Measurements from ENCODE around the gene KIF2A.

Gene KIF2A

DNA sequence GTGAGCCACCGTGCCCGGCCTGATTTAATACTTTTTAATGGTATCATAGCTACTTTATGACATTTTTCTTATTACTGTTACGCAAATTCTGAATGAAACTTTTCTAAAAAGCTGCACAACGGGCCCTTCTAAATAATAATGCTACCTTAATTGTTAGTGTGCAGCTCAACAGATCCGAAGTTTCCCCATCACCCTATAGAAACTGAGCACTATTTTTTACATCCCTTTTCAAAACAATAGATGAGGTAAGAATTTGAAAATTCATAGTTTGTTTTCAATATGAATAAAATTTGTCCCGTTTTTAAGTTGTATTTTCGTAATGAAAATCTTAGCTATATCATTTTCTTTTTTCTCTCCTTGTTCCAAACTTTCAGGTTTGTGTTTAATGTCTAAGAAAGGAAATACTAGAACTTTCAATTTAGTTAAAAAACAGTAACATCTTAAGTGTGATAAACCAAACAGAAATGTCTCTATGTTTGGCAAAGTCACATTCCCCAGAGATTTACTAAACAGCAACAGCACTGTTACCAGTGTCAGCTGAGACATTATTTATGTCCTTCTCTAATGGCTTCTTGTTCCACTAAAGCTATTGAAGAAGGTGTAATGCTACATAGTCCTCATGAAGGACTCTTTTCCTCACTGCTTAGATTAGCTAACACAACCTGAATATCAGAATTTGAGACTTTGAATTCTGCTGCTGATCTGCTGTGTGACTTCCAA lies 22.9 kb downstream of the KIF2A start:
- no peak for DNase-seq (ENCODE audit: low read depth in 3 of 3)

DNA sequence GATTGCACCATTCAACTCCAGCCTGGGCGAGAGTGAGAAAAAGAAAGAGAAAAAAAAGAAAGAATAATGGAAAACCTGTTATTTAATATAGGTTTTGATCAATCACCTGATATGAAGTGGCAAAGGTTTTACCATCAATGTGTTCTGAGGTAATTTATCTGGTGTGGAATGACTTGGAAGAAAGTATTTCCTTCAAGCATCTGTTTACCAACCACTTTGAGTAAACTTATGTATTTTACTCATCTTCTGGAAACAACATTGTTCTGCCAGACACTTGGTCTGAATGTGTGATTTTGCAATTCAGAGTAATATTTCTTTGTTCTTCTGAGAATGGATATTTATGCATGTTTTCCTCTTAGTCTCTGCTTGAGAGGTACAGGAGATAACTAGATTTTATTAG lies 24.3 kb downstream of the KIF2A start:
- DNase-seq (ENCODE audit: low read depth in 3 of 3): no peak

DNA sequence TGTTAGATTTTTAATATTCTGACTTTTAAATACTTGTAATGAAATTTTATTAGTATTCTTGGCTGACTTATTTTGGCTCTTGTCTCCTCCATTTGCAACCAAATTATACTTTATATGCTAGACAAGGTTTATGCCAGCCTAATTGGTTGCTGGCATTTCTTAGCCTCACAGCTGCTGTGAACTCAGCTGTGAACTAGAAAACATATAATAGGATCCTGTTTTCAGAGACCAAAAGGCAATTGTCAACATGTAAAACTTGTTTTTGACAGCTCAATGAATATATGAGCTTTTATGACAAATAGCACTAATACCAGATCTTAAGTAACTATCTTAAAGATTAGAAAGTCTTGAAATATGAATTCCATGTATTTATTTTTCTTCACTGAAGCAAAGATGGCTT lies 25.9 kb downstream of the KIF2A start:
- DNase-seq (ENCODE audit: low read depth in 3 of 3): no peak

DNA sequence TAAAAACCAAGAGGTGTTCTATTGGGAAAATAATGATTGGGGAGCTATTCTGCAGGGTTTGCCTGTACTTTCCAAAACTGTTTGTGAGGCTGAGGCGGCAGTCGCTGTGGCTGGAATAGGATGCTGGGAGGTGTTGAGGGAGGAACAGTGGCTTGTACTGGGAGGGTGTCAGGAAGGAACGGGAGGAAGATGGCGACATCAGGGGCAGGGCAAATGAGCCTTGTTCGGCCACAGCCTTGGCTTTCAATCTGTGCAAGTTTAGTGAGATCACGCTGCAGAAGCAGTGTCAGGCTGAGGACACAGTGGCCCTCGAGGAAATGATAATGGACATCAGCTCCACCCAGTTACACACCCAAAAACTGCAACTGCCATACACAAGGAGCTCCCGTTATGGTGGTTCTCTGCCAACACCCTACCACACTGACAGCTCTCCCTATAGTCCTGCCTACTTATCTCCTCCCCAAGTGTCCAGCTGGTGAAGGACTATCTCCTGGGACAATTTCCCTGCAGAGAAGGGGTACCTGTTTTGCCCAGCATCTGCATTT lies 27.3 kb downstream of the KIF2A start:
- DNase-seq (ENCODE audit: low read depth in 3 of 3): no peak

DNA sequence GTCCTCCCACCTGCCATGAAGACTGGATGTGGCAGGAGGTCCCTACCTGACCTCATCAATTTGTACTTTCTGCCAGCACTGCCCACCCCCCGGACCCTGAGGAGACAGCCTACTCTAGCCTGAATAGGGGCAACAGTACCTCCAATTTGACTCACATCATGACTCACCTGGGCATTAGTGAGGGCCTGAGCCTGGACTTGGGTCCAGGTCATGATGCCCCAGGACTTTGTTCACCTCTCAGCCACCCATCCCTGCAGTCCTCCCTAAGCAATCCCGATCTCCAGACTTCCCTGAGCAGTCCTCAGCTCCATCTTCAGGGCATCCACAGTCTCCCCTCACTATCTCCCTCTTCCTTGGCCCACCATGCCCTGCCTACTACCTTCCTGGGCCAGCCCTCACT lies 28.1 kb downstream of the KIF2A start:
- DNase-seq (ENCODE audit: low read depth in 3 of 3): no peak

DNA sequence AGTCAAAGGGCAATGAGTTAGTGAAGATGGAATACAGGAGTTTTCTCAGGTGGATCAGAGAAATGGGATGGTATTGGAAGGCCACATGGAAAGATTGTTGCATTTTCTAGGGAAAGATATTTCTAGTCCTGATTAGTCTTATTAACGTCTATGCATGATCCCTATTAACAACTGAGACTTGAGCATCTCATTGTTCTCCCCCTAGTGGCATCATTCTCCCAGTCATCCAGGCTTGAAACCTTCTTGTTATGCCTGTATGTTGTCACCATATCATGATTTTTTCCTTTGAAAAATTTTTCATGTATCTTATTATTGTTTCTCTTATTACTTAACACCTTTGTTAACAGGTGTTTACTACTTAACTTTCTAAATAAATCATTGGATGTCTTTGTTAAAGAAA lies 34.4 kb downstream of the KIF2A start:
- no peak for DNase-seq (ENCODE audit: low read depth in 3 of 3)

DNA sequence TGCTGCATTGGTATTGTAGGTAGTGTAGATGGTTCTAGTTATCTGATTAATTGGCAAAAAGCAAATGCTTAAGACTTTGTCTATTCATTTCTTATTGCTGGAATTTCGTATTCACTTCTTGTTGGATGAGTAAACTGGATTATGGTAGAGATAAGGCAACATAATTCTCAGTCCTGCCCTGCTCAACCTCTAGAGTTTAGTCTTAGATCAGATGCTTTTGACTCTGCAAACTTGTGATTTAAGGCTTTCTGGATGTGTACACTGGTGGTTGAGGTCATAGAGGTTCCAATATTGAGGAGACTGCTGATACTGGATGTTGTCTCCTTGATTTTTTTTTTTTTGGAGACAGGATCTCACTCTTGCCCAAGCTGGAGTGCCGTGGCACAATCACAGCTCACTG lies 35.0 kb downstream of the KIF2A start:
- DNase-seq (ENCODE audit: low read depth in 3 of 3): no peak

DNA sequence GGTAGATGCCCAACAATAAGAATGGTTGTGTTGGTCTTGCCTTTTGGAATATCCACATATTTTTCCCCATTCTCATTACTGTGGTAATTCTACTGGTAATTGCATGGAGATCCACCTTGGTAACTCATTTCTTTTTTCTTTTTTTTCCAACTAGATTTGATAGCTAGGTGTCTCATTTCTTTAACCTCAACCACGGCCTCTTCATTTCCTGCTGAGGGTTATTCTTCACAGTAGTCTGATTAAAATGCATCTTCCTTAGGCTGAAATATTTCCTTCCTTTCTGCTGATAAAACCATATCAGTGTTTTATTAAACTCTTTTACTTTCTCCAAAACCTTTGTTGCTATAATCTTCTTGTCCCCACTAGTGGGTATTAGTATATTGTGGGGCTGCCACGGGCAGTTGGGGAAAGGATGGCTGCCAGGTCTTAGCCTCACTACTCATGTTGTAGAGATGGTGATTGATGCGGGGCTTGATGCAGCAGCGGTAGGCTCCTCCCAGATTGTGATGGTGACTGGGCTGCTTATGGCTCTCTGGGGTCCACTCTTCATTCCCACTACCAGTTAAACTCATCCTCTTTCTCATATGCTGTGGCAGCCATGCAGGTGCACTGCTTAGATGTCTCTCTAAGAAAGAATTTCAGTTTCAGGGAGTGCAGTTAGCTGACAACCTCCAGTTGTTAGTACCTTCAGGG lies 35.9 kb downstream of the KIF2A start:
- DNase-seq (ENCODE audit: low read depth in 3 of 3): no peak

DNA sequence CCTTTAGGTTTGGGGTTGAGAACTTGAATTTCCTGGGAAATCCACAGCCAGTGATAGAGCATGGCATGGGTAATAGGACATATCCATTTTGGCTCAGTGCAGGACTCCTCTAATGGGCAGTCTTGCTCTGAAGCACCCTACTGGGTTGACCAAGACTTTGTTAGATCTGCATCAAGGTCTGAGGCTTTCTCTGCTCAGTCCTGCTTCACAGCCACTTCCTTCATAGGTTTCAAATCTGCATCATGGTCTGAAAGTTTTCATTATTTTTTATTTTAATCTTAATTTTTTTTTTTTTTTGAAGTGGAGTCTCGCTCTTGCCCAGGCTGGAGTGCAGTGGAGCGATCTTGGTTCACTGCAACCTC lies 36.5 kb downstream of the KIF2A start:
- no peak for DNase-seq (ENCODE audit: low read depth in 3 of 3)

DNA sequence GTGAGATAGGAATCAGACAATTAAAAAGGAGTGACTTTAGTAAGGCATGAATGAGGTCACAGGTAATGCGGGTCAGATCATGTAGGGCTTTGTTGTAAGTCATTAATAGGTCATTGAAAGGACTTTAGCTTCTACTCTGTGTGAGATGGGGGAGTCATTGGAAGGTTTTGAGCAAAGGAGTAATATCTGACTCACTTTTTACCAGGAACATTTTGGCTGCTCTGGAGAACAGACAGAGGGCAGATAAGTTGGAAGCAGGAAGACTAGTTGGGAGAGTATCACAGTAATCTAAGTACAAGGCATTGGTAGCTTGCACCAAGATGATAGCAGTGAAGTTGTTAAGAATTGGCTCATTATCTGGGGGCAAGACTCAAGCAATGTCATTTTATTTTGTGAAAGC lies 37.4 kb downstream of the KIF2A start:
- no peak for DNase-seq (ENCODE audit: low read depth in 3 of 3)

DNA sequence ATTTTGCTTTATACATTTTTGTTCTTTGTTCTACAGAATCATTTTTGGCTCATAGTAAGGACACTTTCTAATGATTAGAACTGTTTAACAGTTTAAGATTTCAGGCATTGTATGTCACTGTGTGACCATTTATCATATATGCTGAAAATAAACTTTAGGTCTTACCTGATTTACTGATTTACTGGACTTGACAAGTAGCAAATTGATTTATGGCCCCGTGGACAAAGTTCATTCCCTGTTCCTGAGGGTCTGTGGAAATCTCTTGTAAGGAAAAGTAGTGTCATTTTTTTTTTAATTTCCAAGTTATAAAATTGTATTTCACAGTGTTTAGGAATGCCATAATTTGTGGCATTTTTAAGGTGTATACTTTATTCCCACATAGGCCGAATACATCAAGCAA lies 40.7 kb downstream of the KIF2A start:
- DNase-seq (ENCODE audit: low read depth in 3 of 3): no peak

DNA sequence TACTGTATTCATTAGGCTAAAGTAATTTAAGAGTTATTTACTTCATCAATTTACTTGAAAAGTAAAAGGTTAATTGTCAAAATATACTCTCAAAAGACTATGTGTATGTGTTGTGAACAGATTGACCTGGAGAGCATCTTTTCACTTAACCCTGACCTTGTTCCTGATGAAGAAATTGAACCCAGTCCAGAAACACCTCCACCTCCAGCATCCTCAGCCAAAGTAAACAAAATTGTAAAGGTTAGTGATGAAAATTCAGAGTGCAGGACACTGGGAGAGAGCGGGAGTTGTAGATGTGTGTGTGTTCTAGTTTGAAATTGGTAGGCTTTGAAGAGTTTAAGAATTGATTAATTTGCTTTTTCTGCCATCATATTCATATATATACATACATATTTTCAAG lies 41.9 kb downstream of the KIF2A start:
- no peak for DNase-seq (ENCODE audit: low read depth in 3 of 3)

DNA sequence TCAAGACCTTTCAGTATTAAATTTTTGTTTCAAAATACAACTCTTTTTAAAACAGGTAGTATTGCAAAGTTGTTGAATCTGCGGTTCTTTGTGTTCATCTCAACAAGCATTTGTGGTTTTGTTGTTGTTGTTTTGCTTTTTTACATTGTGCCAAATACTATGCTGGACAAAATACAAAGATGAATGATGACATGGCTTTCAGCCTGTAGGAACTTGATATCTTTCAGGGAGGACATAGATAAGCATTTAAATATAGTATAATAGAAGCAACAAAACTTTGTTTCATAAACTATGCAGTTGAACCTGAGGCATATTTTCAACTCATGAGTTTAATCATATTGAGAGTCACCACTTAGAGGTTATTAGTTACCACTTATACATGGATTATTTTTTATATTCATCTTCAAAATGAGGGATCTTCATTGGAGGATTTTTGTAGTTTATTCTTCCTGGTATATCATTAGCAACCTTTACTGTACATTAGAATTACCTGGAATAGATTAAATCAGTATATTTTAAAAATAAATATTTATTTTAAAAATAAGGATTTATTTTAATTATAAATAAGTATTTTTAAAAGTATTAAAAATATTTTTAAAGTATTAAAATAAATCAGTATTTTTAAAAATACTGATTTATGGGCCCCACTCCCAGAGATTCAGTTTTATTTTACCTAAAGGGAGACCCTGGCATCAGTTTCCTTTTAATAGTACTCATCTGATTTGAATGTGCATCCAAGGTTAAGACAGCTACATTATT lies 42.9 kb downstream of the KIF2A start:
- no peak for DNase-seq (ENCODE audit: low read depth in 3 of 3)

DNA sequence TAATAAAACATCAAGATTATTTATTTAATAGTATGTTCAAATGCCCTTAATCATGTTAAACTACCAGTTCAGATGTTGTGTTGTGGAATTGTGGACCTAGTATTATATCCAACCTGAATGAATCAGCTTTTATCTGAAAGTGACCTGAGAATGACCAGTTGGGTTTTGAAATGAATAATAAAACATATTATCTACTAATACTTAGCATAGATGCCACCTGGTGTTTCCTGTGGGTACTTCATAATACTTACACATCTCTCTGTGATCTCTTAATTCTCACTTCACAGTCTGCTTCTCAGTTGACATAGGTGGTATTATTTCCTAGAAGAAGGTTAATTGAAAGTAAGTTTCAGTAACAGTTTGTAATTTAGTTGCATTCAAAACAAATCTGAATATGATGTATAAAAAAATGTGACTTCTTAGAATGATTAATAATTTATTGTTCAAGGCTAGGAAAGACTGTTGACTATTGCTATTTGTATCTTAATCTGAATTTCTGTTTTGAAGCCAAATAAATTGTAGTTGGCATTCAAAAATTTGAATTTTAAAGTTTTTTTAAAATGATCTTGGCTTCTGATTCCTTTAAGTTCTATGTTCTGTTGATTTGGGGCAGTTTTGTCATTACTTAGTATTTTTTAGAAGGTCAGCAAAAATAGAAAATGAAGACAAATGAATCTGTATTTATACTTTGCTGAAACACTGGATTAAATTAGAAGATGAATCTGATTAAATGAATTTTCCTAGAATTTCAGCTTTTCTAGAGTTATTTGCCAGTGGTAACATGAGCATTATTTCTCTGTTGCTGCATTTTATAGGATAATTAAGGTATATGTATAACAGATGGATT lies 48.2 kb downstream of the KIF2A start:
- DNase-seq (ENCODE audit: low read depth in 3 of 3): no peak

DNA sequence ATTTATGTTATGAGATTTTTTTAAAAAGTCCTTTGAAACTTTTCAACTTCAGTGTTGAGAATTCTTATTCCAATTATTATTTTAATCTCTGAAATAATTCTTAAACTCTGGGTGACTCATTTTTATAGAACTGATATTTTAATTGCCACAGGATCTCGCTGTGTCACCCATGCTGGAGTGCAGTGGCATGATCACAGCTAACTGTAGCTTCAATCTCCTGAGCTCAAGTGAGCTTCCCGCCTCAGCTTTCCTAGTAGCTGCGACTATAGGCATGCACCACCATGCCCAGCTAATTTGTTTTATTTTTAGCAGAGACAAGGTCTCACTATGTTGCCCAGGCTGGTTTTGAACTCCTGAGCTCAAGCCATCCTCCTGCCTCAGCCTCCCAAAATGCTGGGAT lies 56.7 kb downstream of the KIF2A start:
- DNase-seq (ENCODE audit: low read depth in 3 of 3): no peak

DNA sequence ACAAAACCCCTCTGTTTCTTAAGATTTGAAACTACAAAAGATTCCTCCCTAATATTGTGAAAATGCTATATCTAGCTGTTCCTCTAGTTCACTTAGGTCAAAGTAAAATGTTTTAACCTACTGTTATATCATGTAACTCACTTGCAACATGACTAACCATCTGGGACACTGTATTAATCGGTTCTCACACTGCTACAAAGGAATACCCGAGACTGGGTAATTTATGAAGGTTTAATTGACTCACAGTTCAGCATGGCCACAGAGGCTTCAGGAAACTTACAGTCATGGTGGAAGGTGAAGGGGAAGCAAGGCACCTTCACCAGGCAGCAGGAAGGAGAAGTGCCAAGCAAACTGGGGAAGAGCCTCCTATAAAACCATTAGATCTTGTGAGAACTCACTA lies 63.0 kb downstream of the KIF2A start:
- DNase-seq (ENCODE audit: low read depth in 3 of 3): no peak

DNA sequence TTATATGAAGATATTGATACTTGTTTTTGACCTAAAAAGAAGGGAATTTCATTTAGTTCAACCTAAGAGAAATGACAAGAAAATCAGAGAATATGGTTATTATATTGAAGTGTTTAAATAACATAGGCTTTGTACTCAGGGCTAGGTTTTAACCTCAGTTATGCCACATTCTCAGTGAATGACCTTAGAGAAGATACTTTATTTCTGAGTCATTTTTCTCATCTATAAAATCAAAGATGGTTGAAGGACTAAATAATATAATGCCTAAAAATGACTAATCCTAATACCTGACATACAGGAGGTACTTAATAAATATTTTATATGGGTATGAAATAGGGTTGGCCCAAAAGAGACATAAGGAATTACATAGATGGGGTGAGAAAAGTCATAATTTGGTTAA lies 65.4 kb downstream of the KIF2A start:
- no peak for DNase-seq (ENCODE audit: low read depth in 3 of 3)

DNA sequence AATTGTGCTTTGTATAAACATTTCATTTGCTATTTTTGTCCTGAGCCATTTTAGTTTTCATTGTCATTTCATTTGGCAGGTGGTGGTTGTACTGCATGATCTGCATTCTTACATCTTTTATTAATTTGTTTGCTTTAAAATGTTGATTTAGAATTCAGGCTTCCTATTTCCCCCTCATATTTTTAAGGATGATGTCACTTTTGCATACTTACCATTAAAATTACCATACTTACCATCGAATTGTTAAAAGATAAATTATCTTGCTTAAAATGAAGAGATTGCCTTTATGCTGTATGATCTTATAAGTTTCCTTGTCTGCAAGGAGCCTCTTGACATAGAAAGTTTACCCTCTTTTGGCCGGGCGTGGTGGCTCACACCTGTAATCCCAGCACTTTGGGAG lies 66.6 kb downstream of the KIF2A start:
- no peak for DNase-seq (ENCODE audit: low read depth in 3 of 3)

DNA sequence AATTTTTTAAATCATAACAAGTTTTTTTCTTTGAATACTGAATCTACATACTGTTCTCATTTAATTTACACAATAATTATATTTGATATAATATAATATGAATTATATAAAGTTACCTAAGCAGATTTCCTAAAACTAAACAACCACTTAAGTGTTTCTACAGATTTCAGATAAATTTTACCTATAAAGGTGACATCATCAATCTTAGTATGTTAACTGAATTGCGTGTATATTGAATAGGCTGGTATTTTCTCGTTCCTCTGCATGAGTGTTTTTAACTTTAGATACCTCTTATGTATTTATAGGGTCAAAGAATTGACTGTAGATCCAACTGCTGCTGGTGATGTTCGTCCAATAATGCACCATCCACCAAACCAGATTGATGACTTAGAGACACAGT lies 67.4 kb downstream of the KIF2A start:
- no peak for DNase-seq (ENCODE audit: low read depth in 3 of 3)

DNA sequence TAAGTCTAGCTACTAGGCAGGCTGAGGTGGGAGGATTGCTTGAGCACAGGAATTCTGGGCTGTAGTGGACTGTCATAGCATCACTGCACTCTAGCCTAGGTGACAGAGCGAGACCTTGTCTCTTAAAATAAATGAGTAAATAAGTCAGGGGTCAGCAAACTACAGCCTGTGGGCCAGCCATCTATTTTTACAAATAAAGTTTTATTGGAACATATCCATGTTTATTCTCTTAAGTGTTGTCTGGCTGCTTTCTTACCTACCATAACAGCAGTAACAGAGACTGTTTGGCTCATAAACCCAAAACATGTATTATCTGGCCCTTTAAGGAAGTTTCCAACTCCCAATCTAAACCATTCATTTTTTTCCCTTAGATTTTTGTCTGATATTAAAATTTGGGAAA lies 68.1 kb downstream of the KIF2A start:
- DNase-seq (ENCODE audit: low read depth in 3 of 3): no peak

DNA sequence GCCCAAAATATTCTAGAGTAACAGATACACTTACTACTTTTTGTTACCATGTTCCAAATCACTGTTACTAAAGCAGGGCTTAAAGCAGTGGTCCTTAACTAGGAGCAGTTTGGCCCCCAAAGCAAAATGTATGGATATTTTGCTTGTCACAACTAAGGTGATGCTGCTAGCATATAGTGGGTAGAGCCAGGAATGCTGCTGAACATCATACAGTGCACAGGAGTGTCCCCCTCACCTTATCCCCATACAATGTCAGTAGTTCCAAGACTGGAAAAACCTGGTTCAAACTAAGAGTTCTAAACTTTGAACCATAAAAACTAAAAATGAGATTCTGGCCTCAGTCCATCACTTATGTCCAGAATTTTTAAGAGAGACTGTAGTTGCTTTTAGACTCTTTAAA lies 69.6 kb downstream of the KIF2A start:
- no peak for DNase-seq (ENCODE audit: low read depth in 3 of 3)

DNA sequence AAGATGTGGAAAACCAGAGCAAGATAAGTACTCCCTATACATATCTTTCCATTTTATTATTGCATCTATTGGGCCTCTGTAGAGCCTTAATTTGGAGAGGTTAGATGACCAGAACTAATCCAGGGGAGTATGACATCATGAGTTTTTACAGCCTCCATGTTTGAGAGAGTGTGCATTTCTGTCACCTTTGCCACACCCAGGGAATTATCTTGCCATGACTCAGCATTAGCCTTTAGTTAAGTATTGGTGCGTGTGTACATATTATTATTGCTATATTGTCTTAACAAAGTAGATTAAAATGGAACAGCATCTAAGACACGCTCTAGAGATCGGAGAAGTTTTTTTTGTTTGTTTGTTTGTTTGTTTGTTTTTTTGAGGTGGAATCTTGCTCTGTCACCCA lies 70.1 kb downstream of the KIF2A start:
- DNase-seq (ENCODE audit: low read depth in 3 of 3): no peak
